MM.1S (cell line): ENCODE results near the gene ALPK3.

Source experiments
- DNase-seq: peaks from one replicate; pipeline ENCODE4 v3.0.0-alpha.2; 2015
- H2AFZ ChIP-seq: fragments of 300-600 bp; sonication (generic); 2 replicates; pipeline ENCODE4 v1.6.0; 2016; ENCODE audit warnings: antibody characterized with exemption, low read length
- H3F3A ChIP-seq: fragments of 300-600 bp; sonication (generic); 2 replicates; pipeline ENCODE4 v1.6.1; 2016; ENCODE audit warnings: mild to moderate bottlenecking, antibody characterized with exemption, low read length, moderate library complexity, mixed read lengths; ENCODE audit not compliant: insufficient read depth
- H3K27ac ChIP-seq: fragments of 300-600 bp; sonication (generic); 2 replicates; pipeline ENCODE4 v1.5.1; 2016; ENCODE audit warnings: mild to moderate bottlenecking, low read length
- H3K27me3 ChIP-seq: fragments of 300-600 bp; sonication (generic); replicated peaks from 2 replicates; pipeline ENCODE4 v1.6.0; 2016; ENCODE audit warnings: low read length; ENCODE audit not compliant: insufficient read depth
- H3K36me3 ChIP-seq: fragments of 300-600 bp; sonication (generic); replicated peaks from 2 replicates; pipeline ENCODE4 v1.6.1; 2016; ENCODE audit warnings: mild to moderate bottlenecking, low read length, mixed read lengths; ENCODE audit not compliant: insufficient read depth
- H3K4me1 ChIP-seq: fragments of 300-600 bp; sonication (generic); 2 replicates; pipeline ENCODE4 v1.6.1; 2016; ENCODE audit warnings: low read length, mixed read lengths
- H3K4me2 ChIP-seq: fragments of 300-600 bp; sonication (generic); 2 replicates; pipeline ENCODE4 v1.6.0; 2016; ENCODE audit warnings: low read depth, low read length
- H3K4me3 ChIP-seq: fragments of 300-600 bp; sonication (generic); 2 replicates; pipeline ENCODE4 v1.5.1; 2016; ENCODE audit warnings: low read length, mixed read lengths
- H3K79me2 ChIP-seq: fragments of 300-600 bp; sonication (generic); 2 replicates; pipeline ENCODE4 v1.6.1; 2016; ENCODE audit warnings: mixed run types, low read length, mixed read lengths
- H3K9ac ChIP-seq: fragments of 300-600 bp; sonication (generic); 2 replicates; pipeline ENCODE4 v1.6.1; 2016; ENCODE audit warnings: low read length, mixed read lengths
- H3K9me2 ChIP-seq: fragments of 300-600 bp; sonication (generic); replicated peaks from 2 replicates; pipeline ENCODE4 v1.6.1; 2016; ENCODE audit warnings: mild to moderate bottlenecking, low read length, mixed read lengths; ENCODE audit not compliant: insufficient read depth
- H3K9me3 ChIP-seq: fragments of 300-600 bp; sonication (generic); replicated peaks from 2 replicates; pipeline ENCODE4 v1.6.1; 2016; ENCODE audit warnings: mild to moderate bottlenecking, low read length, mixed read lengths; ENCODE audit not compliant: insufficient read depth
- H4K20me1 ChIP-seq: fragments of 300-600 bp; sonication (generic); 2 replicates; pipeline ENCODE4 v1.6.1; 2016; ENCODE audit warnings: mild to moderate bottlenecking, low read length, moderate library complexity, mixed read lengths; ENCODE audit not compliant: insufficient read depth
- CTCF ChIP-seq: fragments of 300-600 bp; sonication (generic); IDR thresholded peaks from 2 replicates; pipeline ENCODE4 v1.5.1; 2016; ENCODE audit warnings: antibody characterized with exemption, low read length, mixed read lengths
- EZH2 ChIP-seq: fragments of 300-600 bp; sonication (generic); optimal IDR thresholded peaks from 2 replicates; pipeline ENCODE3; 2017; ENCODE audit warnings: low read depth, mild to moderate bottlenecking, antibody characterized with exemption, low read length, mixed read lengths
- EZH2phosphoT487 ChIP-seq: fragments of 300-600 bp; sonication (generic); IDR thresholded peaks from 2 replicates; pipeline ENCODE4 v1.6.1; 2018; ENCODE audit warnings: antibody characterized with exemption, low read length

Gene ALPK3

GRCh38 chr15:84863565-84864443, 46.6 kb downstream of the ALPK3 start:
- DNase-seq: no peak
- no peak for TF ChIP-seq CTCF
- no peaks in the 10 kb centered on the region for H4K20me1 ChIP-seq
- no peak overlapping the region for H3K27ac ChIP-seq
- no peaks in the 10 kb centered on the region for H3K27me3 ChIP-seq
- H3K9me3 ChIP-seq: no peaks in the 10 kb centered on the region
- H3K9ac ChIP-seq: no peak overlapping the region
- H3K4me3 ChIP-seq: no peak overlapping the region
- no peak overlapping the region for H2AFZ ChIP-seq
- no peaks in the 10 kb centered on the region for H3K9me2 ChIP-seq
- H3K79me2 ChIP-seq: no peaks in the 10 kb centered on the region
- no peaks in the 10 kb centered on the region for H3K36me3 ChIP-seq
- no peak overlapping the region for H3K4me2 ChIP-seq
- no peaks in the 10 kb centered on the region for H3F3A ChIP-seq
- no peaks in the 10 kb centered on the region for H3K4me1 ChIP-seq

GRCh38 chr15:84864444-84864795, 47.3 kb downstream of the ALPK3 start:
- Histone ChIP-seq H4K20me1 (no peaks in the 10 kb centered on the region), H3K36me3 (no peaks in the 10 kb centered on the region), H2AFZ (no peak overlapping the region), H3K9ac (no peak overlapping the region), H3F3A (no peaks in the 10 kb centered on the region), H3K27ac (no peak overlapping the region), H3K9me3 (no peaks in the 10 kb centered on the region), H3K79me2 (no peaks in the 10 kb centered on the region), H3K27me3 (no peaks in the 10 kb centered on the region), H3K4me3 (no peak overlapping the region), H3K9me2 (no peaks in the 10 kb centered on the region), H3K4me1 (no peaks in the 10 kb centered on the region), H3K4me2 (no peak overlapping the region)
- TF ChIP-seq EZH2phosphoT487 (no peak), CTCF (no peak), EZH2 (no peak)
- DNase-seq: no peak

- no peaks in the 10 kb centered on the region for H3K36me3 ChIP-seq
- DNase-seq: no peak
- H3K4me2 ChIP-seq: no peak overlapping the region
- no peaks in the 10 kb centered on the region for H3K27me3 ChIP-seq
- no peak overlapping the region for H2AFZ ChIP-seq
- no peak overlapping the region for H3K4me3 ChIP-seq
- no peaks in the 10 kb centered on the region for H3K4me1 ChIP-seq
- H3K27ac ChIP-seq: no peak overlapping the region
- H3K9ac ChIP-seq: no peak overlapping the region
- no peak for TF ChIP-seq EZH2
- TF ChIP-seq CTCF: no peak
- no peak for TF ChIP-seq EZH2phosphoT487
- H3K9me3 ChIP-seq: no peaks in the 10 kb centered on the region
- H3K9me2 ChIP-seq: no peaks in the 10 kb centered on the region
- H3K79me2 ChIP-seq: no peaks in the 10 kb centered on the region
- no peaks in the 10 kb centered on the region for H3F3A ChIP-seq
- no peaks in the 10 kb centered on the region for H4K20me1 ChIP-seq
Observed at GRCh38 chr15:84865074-84865569, 48.0 kb downstream of the ALPK3 start.
